Peyer's patch (tissue), 4 donors: Measurements from ENCODE around the gene KRTAP10-8.

ENCODE experiments used
- CTCF ChIP-seq, 6 experiments: fragments of 450-650 bp in 4 of 6; fragments of 200-600 bp in 2 of 6; sonication (generic) in 1 of 6; IDR thresholded peaks; one replicate each; pipeline ENCODE4 v1.5.1; 2017 to 2019; ENCODE audit warnings: antibody characterized with exemption in 6 of 6, mild to moderate bottlenecking in 3 of 6, moderate library complexity in 1 of 6
- POLR2A ChIP-seq, 2 donors: fragments of 450-650 bp; IDR thresholded peaks; one replicate each; pipeline ENCODE4 v1.5.1; 2017; ENCODE audit warnings: antibody characterized with exemption in 2 of 2, mild to moderate bottlenecking in 2 of 2, moderate library complexity in 2 of 2

- TF ChIP-seq CTCF (IDR thresholded peaks at IDR 0.05): no peak
- no peak for TF ChIP-seq POLR2A (IDR thresholded peaks at IDR 0.05)
Measured at GRCh38 chr21:44623575-44623974, 11.7 kb downstream of the KRTAP10-8 start.
